Testis (tissue), 2 donors: ENCODE measurements around the gene CLASP2.

ENCODE experiments used
- CTCF ChIP-seq, 3 experiments: fragments of 450-650 bp in 2 of 3; fragments of 200-600 bp in 1 of 3; sonication (generic) in 1 of 3; IDR thresholded peaks; one replicate each; pipeline ENCODE4 v1.5.1; 2016 to 2019; ENCODE audit warnings: antibody characterized with exemption in 3 of 3, mild to moderate bottlenecking in 2 of 3, moderate library complexity in 1 of 3
- POLR2A ChIP-seq: fragments of 450-650 bp; IDR thresholded peaks from one replicate; pipeline ENCODE4 v1.6.1; 2017; ENCODE audit warnings: antibody characterized with exemption, mild to moderate bottlenecking, moderate library complexity

DNA sequence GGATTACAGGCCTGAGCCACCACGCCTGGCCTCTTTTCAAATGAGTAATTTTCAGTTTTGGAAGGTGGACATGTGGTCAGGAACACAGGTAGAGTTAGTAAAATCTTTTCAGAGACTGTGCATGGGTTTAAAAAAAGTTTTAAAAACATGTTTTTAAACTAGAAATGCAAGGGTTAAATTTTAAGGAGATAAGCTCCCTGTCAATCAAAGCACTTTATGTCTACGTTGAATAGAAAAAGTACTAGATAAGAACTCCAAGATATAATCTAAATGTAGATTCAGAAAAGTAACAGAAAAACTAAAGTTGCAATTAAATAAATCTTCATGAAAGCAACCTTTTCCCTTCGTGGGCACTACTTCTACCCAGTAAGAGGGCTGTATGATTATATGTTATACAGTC is 131.7 kb downstream of the CLASP2 start:
- TF ChIP-seq POLR2A (no peak), CTCF (IDR thresholded peaks at IDR 0.05) (no peak)
